CD4-positive, alpha-beta T cell treated with Interferon alpha-2 for 1 hour (primary cell): ENCODE results near the gene ATP9B.

Experiments
- DNase-seq, 2 donors: peaks; one replicate each; pipeline ENCODE4 v3.0.0-alpha.2; 2020 to 2022

The ATP9B gene

DNA sequence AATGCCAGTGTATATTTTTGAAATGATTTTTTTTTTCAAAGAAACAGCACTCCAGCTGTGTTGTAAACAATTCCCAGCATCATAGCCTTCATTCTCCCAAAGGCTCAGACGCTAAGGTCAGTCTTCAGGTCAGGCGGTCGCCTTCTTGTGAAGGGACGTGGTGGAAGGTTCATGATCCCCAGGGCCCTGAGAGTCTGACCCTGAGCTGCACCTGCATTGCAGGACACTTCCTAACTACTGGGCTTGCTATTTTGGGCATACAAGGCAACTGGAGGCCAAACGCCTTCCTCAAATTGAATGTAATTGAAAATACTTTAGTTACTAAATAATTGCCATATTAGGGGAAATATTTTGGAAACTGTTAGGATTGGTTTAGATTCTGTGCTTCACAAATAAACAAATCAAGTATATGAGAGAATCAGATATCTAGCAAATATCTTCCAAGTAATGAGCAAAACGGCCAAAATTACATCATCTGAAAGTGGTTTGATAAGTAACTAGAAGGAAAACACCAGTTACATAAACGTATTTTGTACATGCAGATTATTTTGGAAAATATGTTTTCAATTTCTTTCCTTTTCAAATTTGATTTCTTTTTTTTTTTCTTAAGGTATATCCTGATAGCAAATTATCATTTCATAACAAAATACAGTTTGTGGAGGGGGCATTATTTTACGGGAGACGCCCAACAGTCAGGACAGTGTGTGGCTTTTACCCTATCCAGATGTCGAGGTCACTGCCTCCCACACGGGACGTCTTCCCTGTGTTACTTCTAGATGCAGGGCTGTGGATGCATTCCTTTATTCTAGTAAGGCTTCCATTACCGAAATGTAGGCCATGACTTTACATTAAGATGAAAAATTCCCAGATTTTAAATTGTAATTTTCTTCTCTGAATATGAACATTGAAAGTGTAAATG is 136.0 kb downstream of the ATP9B start:
- DNase-seq: no peak

DNA sequence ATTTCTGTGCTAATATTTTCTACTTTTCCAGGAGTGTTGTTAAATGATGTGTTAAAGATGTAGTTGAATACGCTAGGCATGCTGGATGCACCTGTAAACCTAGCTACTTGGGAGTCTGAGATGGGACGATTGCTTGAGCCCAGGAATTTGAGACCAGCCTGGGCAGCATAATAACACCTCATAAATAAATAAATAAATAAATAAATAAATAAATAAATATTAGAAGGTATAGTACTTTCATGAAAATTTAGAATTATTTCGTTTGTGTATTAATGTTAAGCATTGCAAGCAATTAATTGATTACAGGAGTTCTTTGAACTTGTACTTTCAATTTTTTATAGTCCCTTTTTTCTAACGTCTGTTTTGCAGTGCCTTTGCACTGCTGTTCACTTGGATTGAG is 137.2 kb downstream of the ATP9B start:
- no peak for DNase-seq

DNA sequence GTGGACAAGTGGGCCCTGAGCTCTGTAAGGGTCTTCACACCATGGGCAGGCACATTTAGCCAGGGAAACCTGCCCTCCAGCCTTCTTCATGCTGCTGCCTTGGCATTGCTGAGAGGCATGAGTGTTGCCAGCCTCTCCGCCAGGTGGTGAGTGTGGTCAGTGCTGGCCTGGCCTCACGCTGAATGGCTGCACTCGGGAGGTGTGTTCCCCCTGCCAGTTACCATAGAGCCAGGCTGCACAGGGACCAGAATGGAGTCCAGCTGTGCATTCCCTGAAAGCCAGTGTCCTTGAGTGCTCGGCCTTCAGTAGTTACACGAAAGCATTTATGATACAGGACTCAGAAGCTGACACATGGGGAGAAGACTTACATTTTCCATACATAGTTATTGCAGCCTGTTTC is 139.7 kb downstream of the ATP9B start:
- no peak for DNase-seq

DNA sequence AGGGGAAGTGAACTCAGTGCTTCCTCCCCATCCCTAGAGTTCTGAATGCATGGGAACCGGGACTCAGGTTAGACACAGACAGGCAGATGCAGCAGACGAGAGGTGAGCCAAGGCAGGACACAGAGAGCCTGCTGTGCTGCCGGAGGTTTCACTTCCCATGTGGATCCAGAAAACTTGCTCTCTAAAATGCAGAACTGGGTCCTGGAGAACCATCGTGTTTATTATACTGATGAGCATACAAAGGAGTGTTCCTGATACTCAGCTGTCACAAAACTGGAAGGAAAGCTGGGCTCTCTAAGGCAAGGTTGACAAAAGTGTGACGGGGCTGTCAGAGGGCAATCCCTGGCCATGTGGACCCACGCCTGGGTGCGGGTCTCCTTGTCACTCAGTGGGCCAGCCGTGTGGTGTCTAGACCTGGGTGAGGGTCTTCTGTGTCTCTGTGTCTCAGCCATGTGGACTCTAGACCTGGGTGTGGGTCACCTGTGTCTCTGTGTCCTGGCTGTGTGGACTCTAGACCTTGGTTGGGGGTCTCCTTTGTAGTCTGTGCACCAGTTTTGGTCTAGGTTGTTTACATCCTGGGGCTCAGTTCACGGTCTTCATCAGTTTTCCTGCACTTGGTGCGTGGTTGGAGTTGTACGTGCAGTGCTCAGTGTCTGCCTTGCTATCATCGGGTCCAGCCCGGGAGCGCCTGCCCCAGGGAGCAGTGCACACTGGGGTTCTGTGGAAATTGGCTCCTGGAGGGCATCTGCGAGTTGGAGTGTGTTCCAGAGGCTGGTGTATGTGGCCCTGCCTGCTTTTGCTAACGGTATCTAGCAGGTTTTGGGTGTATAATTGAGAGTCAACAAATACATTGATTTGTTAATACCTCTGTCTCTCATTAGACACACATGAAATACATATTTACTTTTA is 141.1 kb downstream of the ATP9B start:
- no peak for DNase-seq

DNA sequence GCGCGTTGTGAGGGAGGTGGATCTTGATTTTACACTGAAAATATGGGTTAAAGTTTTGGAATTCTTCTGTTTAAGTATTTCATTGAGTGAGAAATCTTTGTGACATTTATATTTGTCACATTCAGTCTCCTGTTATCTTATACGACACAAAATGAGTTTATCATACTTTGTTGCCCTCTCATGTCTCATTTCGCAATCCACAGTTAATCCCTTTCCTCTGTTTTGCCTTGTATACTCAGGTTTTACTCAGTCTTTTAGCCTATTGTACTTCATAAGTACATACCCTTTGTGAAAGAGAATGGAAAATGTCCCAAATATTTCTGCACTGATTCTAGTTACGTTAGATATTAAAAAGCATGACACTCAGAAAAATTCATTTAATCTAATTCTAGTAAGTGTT is 142.7 kb downstream of the ATP9B start:
- DNase-seq: no peak

DNA sequence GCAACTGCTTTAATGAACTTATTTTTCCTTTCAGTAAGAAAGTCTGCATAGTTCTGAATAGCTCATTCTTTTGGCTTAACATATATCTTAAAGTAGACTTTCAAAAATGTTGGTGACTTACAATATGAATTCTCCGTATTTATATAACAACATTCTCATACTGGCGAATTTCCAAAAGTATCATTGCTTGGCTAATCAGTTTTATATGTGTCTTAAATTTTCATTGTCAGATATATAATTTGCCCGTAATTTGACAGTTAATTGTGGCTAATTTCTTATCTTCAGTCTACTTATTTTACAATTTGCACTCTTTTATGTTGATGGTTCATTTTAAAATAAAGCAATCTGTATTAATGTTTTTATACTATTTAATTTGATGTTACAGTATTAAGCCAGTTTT is 144.9 kb downstream of the ATP9B start:
- DNase-seq: no peak

DNA sequence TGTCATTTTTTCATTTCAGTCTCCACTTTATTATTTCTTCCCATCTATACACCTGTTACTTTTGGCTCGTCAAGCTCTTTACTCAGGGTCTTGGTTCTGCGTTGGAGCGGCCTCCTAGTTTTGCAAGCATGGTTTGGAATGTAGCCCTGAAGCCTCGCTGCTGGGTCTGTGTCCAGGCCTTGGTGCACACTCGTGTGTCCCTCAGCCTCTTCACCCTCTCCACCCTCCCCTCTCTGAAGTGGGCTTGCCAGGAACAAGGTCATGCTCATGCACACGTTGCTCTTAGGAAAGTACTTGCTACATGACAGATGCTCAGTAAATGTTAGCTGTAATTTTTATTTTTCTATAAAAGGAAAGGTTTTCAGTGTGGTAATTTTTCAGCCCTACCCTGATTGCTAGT is 147.0 kb downstream of the ATP9B start:
- no peak for DNase-seq

DNA sequence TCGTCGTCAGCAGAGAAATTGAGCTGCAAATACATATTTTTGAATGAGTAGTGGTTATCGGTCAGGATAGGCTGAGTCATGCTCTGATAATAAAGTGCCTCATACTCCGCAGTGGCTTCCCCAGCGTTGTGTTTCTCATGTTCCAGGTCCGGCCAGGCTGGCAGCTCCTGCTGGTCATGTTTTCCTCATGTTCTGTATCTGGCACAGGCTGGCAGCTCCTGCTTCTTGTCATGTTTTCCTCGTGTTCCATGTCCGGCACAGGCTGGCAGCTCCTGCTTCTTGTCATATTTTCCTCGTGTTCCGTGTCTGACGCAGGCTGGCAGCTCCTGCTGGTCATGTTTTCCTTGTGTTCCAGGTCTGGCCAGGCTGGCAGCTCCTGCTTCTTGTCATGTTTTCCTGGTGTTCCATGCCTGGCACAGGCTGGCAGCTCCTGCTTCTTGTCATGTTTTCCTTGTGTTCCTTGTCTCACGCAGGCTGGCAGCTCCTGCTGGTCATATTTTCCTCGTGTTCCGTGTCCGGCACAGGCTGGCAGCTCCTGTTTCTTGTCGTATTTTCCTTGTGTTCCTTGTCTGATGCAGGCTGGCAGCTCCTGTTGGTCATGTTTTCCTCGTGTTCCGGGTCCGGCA is 148.9 kb downstream of the ATP9B start:
- no peak for DNase-seq

DNA sequence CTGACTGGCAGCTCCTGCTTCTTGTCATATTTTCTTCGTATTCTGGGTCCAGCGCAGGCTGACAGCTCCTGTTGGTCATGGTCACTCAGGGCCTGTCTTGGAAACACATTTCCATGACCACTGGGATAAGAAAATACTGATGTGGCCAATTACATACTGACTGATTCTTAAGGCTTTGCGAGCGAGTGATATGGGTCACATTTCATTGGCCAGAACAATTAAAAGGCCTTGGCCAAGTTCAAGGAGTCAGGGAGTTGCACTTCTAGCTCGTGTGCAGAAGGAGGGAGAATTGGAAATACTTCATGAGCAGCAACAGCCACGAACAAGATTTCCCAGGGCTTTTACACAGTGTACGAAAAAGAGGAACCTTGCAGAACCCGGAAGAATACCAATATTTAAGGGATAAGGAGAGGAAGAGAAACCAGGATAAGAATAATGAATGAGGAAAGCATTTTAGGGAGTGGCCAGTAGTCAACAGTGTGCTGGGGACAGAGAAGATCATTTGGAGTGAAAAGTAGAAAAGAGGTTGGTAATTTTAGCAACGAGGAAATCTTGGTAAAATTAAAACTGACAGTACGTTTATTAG is 149.5 kb downstream of the ATP9B start:
- no peak for DNase-seq

DNA sequence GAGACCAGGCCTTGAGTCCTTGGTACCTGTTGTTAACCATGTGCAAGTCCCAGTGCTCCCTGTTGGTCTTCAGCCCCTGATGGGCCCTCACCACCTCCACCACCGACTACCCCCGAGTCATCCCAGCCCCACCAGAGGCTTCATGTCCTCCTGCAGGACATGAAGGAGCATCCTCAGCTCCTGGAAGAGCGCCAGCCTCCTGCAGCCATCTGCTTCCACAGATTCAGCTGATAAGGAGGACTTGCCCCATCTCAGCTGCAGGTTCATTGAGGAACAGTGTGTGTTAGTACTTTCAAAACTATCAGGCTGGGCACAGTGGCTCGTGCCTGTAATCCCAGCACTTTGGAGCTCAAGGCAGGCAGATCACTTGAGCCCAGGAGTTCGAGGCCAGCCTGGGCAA is 151.9 kb downstream of the ATP9B start:
- DNase-seq: no peak

DNA sequence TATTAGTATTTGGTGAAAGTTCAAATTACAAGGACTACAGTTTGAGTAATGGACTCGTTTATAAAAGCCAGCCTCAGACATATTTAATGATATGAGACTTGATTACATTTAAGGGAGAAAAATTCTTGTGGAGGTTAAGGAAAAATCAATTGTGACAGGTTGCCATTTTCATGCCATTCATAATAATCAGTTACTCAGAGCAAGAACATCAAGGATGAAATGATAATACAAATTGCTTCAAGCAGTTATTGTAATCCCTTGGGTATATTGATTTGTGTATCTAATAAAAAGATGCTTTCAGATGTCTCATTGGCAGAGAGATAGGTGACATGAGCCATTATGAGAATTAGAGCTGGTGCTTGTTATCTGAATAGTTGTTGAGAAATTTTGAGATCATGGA is 153.6 kb downstream of the ATP9B start:
- no peak for DNase-seq

DNA sequence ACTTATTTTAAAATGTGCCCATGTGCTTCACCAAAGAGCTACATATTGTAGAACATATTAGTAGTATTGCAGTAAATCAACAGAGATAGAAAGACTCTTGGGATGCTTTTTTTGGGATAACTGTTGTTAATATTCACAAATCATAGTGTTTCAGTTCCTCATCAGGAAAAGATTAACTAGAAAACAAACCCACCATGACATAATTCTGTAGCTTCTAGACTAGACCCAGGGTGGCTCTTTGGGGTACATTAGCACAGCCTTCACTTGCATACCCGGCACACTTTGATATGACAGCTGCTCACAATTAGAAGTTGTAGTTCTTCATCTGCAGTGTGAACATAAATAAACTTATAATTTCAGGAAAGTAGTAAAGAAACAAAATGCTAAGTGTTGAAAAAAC is 154.2 kb downstream of the ATP9B start:
- DNase-seq: no peak

DNA sequence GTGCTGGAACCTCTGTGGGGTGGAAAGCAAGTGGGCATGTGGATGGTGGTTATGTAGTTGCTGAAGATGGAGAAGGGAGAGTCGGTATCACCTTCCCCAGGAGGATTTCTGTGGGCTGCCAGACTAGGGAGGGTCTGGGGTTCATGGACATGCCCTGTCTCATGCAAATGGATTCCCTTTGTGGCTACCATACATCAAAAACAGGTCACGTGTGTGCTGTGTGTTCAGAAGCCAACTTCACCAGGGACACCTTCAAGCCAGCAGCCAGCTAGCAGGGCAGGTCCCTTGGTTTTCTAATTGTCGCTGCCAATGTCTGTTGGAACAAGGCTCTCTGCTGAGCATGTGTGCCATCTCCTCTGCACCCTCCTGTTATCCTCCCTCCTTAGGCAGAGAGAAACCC is 155.2 kb downstream of the ATP9B start:
- DNase-seq: no peak

DNA sequence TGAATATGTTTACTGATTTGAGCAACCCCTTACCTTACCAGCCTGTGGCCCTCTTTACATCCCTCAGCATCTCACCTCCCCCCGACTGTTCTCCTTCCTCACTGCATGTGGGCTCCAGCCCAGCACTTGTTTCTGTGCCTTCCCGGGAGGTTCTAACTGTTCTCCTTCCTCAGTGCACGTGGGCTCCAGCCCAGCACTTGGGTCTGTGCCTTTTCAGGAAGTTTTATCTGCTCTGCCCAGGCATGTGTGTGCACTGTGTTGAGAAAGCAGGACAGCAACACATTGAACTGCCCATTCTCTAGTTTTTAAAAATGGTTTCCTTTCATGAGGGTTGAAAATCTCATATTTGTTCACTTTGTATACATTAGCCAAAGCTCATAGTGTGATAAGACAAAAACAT is 158.4 kb downstream of the ATP9B start:
- DNase-seq: no peak

DNA sequence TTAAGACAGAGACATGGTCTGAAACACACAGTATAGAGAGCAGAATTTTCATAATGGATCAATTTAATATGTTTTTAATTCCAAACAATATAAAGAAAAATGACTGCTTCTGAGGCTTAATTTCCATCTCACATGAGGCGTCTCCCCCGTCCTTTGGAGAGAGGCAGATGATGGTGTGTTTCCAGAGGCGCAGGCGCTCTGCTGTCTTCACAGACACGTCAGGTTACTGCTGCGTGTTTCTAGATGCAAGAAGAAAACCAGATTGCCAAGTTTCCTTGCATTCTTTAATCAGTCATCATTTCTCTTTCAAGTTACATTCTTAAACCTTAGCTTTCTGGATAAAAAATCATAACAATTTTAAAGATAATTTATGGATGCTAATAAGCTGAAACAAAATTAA is 160.2 kb downstream of the ATP9B start:
- DNase-seq: no peak

DNA sequence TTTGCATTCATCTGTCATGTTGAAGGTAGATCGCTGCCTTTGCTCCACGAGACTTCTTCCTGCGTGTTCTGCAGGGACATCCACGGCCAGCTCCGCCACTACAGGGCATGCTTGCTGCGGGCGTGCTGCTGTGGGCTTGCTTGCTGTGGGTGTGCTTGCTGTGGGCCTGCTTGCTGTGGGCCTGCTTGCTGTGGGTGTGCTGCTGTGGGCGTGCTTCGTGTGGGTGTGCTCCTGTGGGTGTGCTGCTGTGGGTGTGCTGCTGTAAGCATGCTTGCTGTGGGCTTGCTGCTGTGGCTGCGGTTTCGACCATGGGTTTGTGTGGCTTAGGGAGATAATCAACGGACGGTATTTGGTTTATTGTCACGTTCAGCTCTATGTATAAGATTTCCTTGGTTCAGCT is 165.2 kb downstream of the ATP9B start:
- DNase-seq: no peak

DNA sequence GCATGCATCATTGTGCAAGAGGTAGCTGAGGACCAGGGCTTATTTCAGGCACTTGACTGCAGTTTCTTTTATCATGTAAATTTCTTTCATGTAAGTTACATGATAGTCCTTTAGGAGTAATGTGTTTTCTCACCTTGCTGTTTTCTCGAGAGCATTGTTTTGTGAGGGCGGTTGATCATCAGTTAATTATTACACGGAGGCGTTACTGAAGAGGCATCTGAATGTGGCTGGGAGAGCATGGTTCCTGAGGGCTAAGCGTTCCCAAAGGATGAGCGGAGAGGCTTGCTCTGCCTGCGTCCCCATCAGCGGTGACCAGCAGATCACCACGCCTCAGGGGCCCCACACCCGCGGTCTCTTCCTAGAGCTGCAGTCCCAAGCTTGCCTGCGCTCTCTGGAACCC is 170.4 kb downstream of the ATP9B start:
- DNase-seq: no peak

DNA sequence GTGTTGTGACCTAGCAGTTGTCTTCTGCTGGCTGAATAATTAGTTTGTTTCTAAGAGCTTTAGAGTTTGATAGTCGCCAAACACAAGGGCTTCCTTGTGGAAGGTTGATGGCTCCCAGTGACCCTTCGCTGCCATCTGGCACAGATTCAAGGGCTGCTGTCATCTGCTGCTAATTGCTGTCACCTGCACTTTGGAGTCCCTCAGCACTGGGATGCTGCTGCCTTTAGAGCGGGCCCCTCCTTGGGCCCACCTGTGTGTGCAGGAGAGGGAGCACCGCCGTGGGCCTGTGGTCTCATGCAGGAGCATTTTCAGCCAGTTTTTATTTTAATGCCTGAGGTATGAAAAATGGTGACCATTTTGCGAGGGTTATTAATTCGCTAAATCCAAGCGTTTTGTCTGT is 172.6 kb downstream of the ATP9B start:
- no peak for DNase-seq

DNA sequence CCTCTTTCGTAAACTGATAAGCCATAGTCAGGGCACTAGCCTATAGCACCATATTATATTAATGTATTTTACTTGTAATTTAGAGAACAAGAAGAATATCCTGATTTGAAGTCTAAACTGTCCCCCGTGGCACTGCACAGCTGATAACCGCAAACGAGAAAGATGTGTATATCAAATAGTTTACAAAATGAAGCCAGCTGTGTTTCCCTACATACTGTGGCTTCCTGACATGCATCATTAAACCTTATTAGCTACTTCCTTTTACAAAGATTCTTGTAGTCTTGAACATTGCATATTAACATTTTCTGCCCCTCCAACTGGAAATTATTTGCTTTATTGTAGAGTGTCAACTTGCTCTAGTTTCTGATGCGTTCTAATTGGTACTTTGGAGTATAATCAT is 173.1 kb downstream of the ATP9B start:
- no peak for DNase-seq

DNA sequence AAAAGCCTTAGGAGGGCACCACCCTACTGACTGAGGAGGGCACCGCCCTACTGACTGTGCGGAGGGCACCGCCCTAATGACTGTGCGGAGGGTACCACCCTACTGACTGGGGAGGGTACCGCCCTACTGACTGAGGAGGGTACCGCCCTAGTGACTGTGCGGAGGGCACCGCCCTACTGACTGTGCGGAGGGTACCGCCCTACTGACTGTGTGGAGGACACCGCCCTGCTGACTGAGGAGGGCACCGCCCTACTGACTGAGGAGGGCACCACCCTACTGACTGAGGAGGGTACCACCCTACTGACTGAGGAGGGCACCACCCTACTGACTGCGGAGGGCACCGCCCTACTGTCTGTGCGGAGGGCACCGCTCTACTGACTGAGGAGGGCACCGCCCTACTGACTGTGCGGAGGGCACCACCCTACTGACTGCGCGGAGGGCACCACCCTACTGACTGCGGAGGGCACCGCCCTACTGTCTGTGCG is 176.4 kb downstream of the ATP9B start:
- peak; percentile 48 to 72 for DNase-seq

DNA sequence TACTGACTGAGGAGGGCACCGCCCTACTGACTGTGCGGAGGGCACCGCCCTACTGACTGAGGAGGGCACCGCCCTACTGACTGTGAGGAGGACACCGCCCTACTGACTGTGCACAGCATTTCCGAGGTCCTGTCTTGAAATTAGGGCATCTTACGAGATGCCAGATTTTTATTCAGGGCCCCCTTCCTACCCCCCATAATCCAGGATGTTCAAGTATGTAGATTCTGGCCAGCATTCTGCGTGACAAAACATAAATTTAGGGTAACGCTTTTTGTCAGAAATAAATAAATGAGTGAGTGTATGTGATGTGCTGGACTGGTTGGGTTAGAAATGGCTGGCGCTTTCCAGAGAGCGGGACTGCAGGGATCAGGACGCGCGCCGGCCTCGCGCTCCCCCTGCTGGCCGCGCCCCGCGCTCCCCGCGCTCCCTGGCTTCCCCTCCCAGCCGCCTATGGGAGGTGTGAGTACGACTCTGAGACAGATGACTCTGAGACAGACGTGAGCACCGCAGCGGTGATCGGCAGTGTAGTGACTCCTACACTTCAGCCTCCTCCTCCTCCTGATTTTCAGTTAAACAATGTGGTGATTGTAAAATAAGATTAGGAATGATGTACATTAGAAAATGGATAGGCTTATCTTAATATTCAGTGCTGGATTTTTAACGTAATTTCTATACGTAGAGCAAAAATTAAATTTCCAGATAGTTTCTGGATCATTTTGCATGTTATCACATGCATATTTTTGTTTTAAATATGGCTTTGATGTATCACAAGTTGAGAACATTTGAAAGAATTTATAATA is 177.3 kb downstream of the ATP9B start:
- DNase-seq: peak; percentile 59 to 76

DNA sequence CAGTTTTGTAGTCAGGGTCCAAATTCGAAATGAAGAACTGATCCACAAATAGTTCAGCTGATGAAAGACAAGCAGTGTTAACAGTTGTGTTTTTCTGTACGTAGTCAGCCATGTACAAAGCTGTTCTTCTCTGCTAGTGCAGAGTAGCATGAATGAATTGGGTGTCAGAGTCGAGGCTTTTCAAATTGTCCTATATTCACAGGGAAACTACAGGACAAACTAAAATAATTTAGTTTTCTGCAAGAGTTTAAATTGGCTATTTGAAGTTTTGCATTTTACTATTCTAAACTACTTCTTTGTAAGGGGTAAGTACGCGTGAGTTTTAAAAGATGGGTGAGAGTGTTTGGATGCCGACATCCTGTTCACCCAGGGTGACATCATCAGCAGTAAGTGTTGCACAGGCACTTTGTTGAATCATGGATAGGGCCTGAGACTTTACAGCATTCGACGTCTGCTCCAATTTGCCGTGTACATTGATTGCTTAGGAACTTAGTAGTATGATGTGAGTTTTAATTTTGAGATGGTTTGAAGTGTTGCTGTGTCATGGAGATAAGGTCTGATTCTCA is 179.4 kb downstream of the ATP9B start:
- no peak for DNase-seq
